GM18951 (cell line): ENCODE data around the gene WFDC12.
"Not testable (repeated sequence)": the region's sequence is repeated elsewhere in the genome, so short reads cannot be mapped to it uniquely, and the experiment has no call there.

Experiments
- POLR2A ChIP-seq: IDR thresholded peaks from 4 replicates; pipeline ENCODE4 v1.6.1; 2011; ENCODE audit warnings: mild to moderate bottlenecking; ENCODE audit not compliant: insufficient read length, insufficient read depth; ENCODE audit errors: extremely low read depth
- in situ Hi-C: fragments of 300-500 bp; cut with MboI; formaldehyde crosslinking; loops from one replicate; pipeline ENCODE4 v1.12.0; 2022; ENCODE audit warnings: low sequenced_read_pairs, mixed read lengths, inconsistent platforms; ENCODE audit not compliant: unreplicated experiment

Gene WFDC12

GRCh38 chr20:45124365-45124764 is at the start of gene WFDC12:
Gene WFDC12, minus strand, starts transcription at chr20:45124465. Its CDS starts 18 bp downstream, at chr20:45124447.
- no peak for TF ChIP-seq POLR2A
- in situ Hi-C loops: no loop called here

GRCh38 chr20:45173522-45173921 is 49.3 kb upstream of the WFDC12 start:
- in situ Hi-C loops: no loop called here
- TF ChIP-seq POLR2A: no peak

- no peak for TF ChIP-seq POLR2A
- in situ Hi-C loops: no loop called here
Observed at GRCh38 chr20:45164906-45165305, 40.6 kb upstream of the WFDC12 start.

DNA sequence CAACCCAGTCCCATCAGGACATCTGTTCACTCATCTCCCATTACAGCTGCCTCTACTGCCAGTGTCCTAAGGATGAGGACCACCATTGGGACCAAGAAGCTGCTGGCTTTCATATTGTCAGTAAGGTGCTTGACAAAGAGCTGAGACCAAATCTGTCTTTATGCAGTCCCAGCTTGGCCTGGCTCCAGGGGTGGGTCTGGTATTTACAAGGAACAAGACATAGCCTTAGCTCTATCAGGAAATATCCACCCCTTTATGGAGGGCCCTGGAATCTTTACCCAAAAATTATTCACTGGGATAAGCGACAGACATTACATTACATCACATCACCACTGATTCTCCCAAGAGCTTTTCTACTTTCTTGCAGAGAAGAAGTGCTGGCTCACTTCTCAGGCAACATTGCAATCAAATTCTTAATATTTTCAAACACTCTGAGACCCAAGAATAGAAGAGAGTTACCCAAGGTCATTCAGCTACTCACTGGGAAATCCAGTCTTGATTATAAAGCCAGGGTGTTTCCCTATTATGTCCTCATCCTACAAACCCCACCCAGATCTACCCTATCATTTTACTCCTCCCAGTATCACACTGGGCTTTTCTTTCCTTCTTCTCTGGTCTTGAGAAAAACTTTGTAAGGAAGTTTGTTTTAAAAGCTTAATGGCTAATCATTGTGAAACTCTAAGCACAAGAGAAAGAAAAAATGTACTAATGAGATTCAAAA is 39.0 kb upstream of the WFDC12 start:
- no peak for TF ChIP-seq POLR2A
- in situ Hi-C loops: no loop called here

- in situ Hi-C loops: no loop called here
- TF ChIP-seq POLR2A: no peak
Observed at GRCh38 chr20:45157962-45158361, 33.7 kb upstream of the WFDC12 start.

DNA sequence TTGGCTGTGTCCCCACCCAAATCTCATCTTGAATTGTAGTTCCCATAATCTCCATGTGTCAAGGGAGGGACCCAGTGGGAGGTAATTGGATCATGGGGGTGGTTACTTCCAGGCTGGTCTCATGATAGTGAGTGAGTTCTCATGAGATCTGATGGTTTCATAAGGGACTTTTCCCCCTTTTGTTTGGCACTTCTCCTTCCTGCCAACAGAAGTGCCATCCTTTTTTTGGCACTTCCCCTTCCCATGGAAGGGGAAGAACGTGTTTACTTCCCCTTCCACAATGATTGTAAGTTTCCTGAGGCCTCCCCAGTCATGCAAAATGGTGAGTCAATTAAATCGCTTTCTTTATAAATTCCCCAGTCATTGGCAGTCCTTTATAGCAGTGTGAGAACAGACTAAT is 32.4 kb upstream of the WFDC12 start:
- TF ChIP-seq POLR2A: no peak
- in situ Hi-C loops: no loop called here

- in situ Hi-C loops: not testable (repeated sequence)
Observed at GRCh38 chr20:45154794-45155193, 30.5 kb upstream of the WFDC12 start.

DNA sequence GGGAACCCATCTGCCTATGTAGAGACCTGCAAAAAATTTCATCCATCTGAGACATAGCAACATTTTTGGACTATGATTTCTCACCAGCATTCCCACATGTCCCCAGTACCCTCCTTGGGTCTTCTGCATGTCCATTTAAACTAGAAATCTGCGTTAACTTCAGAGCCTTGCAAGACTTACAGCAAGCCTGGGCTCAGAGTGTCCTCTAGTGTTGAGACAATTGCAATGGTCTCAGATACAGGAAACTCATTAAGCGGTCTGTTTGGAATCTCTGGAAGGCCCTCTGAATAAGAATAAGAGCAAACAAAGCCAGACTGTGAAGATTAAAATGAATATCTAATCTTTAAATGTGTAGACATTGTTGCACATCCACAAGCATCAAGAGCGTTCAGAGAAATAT is 29.9 kb upstream of the WFDC12 start:
- in situ Hi-C loops: no loop called here

GRCh38 chr20:45153752-45154151 is 29.5 kb upstream of the WFDC12 start:
- in situ Hi-C loops: no loop called here
- no peak for TF ChIP-seq POLR2A

More for the DNA sequence above, 29.9 kb upstream of the WFDC12 start:
- TF ChIP-seq POLR2A: no peak

- in situ Hi-C loops: no loop called here
- no peak for TF ChIP-seq POLR2A
Observed at GRCh38 chr20:45153147-45153546, 28.9 kb upstream of the WFDC12 start.

DNA sequence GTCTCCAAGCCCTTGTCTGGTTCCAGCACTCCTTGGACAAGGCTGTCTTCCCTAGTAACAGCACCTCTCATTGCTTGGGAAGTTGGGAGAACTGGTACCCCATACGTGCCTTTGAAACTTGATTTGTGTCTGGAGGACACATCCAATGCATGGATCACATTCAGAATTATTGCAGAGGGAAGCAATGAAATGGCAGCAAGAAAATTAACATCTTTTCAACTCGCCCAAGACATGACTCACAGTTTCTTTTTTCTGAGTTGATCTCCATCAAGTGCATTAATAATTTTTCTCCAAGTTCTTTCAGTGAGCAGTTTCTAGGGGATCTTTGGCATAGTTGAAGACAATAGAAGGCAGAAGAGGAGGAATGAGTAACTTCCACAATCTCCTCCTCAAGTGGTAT is 28.1 kb upstream of the WFDC12 start:
- in situ Hi-C loops: no loop called here
- TF ChIP-seq POLR2A: no peak

GRCh38 chr20:45149062-45149461 is 24.8 kb upstream of the WFDC12 start:
- no peak for TF ChIP-seq POLR2A
- in situ Hi-C loops: no loop called here

DNA sequence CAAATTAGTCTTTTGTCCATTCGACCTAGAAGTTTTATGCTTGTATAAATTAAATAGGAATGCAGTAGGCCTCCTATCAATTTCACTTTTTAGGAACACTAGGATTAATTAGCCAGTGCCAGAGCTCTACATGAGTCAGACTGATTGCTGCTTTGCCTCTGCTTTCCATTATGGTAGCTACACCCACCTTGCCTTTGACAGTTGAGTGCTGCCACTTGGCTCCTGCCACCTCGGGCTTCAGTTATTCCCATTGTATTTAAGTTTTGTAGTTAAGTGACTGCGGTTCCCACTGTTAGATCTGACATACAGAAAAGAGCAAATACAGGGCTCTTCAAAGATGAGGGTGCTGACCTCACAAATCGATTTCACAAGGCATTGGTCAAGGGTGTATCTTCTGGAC is 16.6 kb upstream of the WFDC12 start:
- in situ Hi-C loops: no loop called here
- TF ChIP-seq POLR2A: no peak

GRCh38 chr20:45139733-45140375 is 15.6 kb upstream of the WFDC12 start:
- in situ Hi-C loops: not testable (repeated sequence)
